ENCODE measurements around the gene NRP1. TPM values are rescaled to one million over a fixed set of nuclear protein-coding genes. Genes with fewer than 3 reads are reported as not detected.
A peak's percentile ranks its signal among the peaks of the same experiment; 100 is the strongest.

NRP1 gene
- total RNA-seq, 4 donors from 2014 or later, result 45.7 to 90.0 (median 57.7) TPM

GRCh38 chr10:33249659-33250345, 84.7 kb downstream of the NRP1 start:
- H3K4me1 ChIP-seq, result peaks cover 0 to 27% (median 7%) of the 10 kb centered on the region in 4 donors
- no peak overlapping the region for H3K4me3 ChIP-seq
- no peak for DNase-seq (ENCODE audit: low spot score in 2 of 2)
- H3K27ac ChIP-seq, result peak overlapping the region in 3 of 4 donors; percentile 20 to 49 (median 26)
- peaks cover 0 to 40% (median 0%) of the 10 kb centered on the region in 3 donors for H3K36me3 ChIP-seq
- no peaks in the 10 kb centered on the region for H3K27me3 ChIP-seq
- WGBS, 2 donors, result 49 to 56% methylated on average over 7 of the region's 7 CpGs
- no peaks in the 10 kb centered on the region for H3K9me3 ChIP-seq
- TF ChIP-seq CTCF (IDR thresholded peaks at IDR 0.05), result no peak
- peak in 1 of 2 donors; percentile 14 for TF ChIP-seq EP300 (IDR thresholded peaks at IDR 0.05)

GRCh38 chr10:33249137-33249536, 85.3 kb downstream of the NRP1 start:
- Histone ChIP-seq H3K9me3 (no peaks in the 10 kb centered on the region), H3K36me3 (peaks cover 0 to 39% (median 0%) of the 10 kb centered on the region in 3 donors), H3K27ac (peak overlapping the region in 3 of 4 donors; percentile 20 to 53 (median 26)), H3K27me3 (no peaks in the 10 kb centered on the region), H3K4me3 (no peak overlapping the region), H3K4me1 (peaks cover 0 to 24% (median 9%) of the 10 kb centered on the region in 4 donors)
- WGBS, 2 donors, result 78 to 80% methylated on average over 8 of the region's 8 CpGs
- DNase-seq (ENCODE audit: low spot score in 2 of 2), result no peak
- TF ChIP-seq CTCF (IDR thresholded peaks at IDR 0.05), result no peak

GRCh38 chr10:33248638-33249037, 85.8 kb downstream of the NRP1 start:
- H3K27me3 ChIP-seq, result no peaks in the 10 kb centered on the region
- TF ChIP-seq POLR2A (IDR thresholded peaks at IDR 0.05) (no peak), CTCF (IDR thresholded peaks at IDR 0.05) (no peak), EP300 (IDR thresholded peaks at IDR 0.05) (peak in 1 of 2 donors; percentile 10)
- H3K27ac ChIP-seq, result peak overlapping the region in 2 of 4 donors; percentile 26 to 53
- H3K9me3 ChIP-seq, result no peaks in the 10 kb centered on the region
- H3K4me1 ChIP-seq, result peaks cover 0 to 24% (median 9%) of the 10 kb centered on the region in 4 donors
- peaks cover 0 to 34% (median 0%) of the 10 kb centered on the region in 3 donors for H3K36me3 ChIP-seq
- peak in 1 of 2 donors; percentile 18 for DNase-seq (ENCODE audit: low spot score in 2 of 2)
- 44 to 45% methylated on average over 1 of the region's 1 CpG for WGBS, 2 donors
- H3K4me3 ChIP-seq, result no peak overlapping the region

- Histone ChIP-seq H3K4me3 (no peak overlapping the region), H3K9me3 (no peaks in the 10 kb centered on the region), H3K36me3 (peaks cover 0 to 23% (median 0%) of the 10 kb centered on the region in 3 donors), H3K4me1 (peaks cover 0 to 21% (median 9%) of the 10 kb centered on the region in 4 donors), H3K27me3 (no peaks in the 10 kb centered on the region), H3K27ac (no peak overlapping the region)
- WGBS, 2 donors, result 82 to 87% methylated on average over 11 of the region's 11 CpGs
- DNase-seq (ENCODE audit: low spot score in 2 of 2), result no peak
- TF ChIP-seq EP300 (IDR thresholded peaks at IDR 0.05), result no peak
- no peak for TF ChIP-seq POLR2A (IDR thresholded peaks at IDR 0.05)
- no peak for TF ChIP-seq CTCF (IDR thresholded peaks at IDR 0.05)
Observed at GRCh38 chr10:33247221-33247922, 87.1 kb downstream of the NRP1 start.

- H3K27me3 ChIP-seq, result no peaks in the 10 kb centered on the region
- H3K4me1 ChIP-seq, result peaks cover 0 to 31% (median 9%) of the 10 kb centered on the region in 4 donors
Observed at GRCh38 chr10:33245343-33245742, 89.1 kb downstream of the NRP1 start.

More at GRCh38 chr10:33245343-33245742, 89.1 kb downstream of the NRP1 start:
- Histone ChIP-seq H3K27ac (no peak overlapping the region), H3K4me3 (no peak overlapping the region), H3K9me3 (no peaks in the 10 kb centered on the region), H3K36me3 (peaks cover 0 to 6% (median 0%) of the 10 kb centered on the region in 3 donors)
- DNase-seq (ENCODE audit: low spot score in 2 of 2), result no peak
- TF ChIP-seq POLR2A (IDR thresholded peaks at IDR 0.05) (no peak), EP300 (IDR thresholded peaks at IDR 0.05) (no peak), CTCF (IDR thresholded peaks at IDR 0.05) (no peak)
- WGBS, 2 donors, result 83 to 86% methylated on average over 1 of the region's 1 CpG
